Right ventricle myocardium superior (tissue), 1 donor: ENCODE measurements around the gene LHX3. TPM values are rescaled to one million over a fixed set of nuclear protein-coding genes. Genes with fewer than 3 reads are reported as not detected.

ENCODE experiments used
- ATAC-seq: fragments of 200-7000 bp; cut with Tn5 transposase; one replicate; pipeline ENCODE4 v1.9.1; 2020; ENCODE audit warnings: mild to moderate bottlenecking; ENCODE audit not compliant: poor library complexity
- DNase-seq: peaks from one replicate; pipeline ENCODE4 v3.0.0-alpha.2; 2020
- intact Hi-C: fragments of 100-400 bp; cut with DNase I; formaldehyde crosslinking; loops from one replicate; pipeline ENCODE4 v1.11.2; 2022
- total RNA-seq: library from RNA; stranded (reverse); fragmentation: NEBNext Ultra II Directional; extraction: Animal tissue kit (Norgen Biotek cat#: 25700); gene quantifications from one replicate; pipeline ENCODE4 v1.2.1, GENCODE V29; 2021
- donor health status: DM: no; HTN: yes; CAD: no; lungs with severe emphysema.

The LHX3 gene
- total RNA-seq, 1 donor from 2014 or later = not detected

DNA sequence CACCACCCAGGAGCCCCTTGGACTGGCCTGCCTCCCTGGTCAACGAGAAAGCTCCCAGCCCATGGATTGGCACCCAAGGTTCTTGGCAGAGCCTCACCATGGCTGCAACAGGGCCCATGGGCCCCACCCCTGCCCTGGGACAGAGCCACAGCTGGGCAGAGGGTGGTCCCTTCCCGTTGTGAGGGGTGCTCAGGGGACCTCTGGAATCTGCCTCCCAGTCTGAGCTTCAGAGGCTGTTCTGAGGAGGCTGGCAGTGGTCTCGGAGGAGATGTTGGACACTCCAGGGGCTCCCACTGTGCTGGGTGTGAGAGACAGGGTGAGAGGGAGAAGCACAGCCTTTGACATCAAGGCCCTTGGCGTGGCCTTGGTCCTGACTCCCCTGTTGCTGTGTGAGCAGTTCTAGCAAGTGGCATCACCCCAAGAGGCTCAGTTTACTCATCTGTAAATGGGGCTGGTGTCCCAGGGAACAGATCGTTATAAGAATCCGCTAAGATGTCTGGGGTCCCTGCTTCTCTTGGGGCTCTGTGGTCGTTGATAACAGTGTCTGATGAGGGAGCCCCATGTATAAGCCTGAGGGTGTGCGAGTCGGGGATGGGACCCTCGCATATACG lies 33.0 kb downstream of the LHX3 start:
- DNase-seq (peak; percentile 22), ATAC-seq (no peak)

DNA sequence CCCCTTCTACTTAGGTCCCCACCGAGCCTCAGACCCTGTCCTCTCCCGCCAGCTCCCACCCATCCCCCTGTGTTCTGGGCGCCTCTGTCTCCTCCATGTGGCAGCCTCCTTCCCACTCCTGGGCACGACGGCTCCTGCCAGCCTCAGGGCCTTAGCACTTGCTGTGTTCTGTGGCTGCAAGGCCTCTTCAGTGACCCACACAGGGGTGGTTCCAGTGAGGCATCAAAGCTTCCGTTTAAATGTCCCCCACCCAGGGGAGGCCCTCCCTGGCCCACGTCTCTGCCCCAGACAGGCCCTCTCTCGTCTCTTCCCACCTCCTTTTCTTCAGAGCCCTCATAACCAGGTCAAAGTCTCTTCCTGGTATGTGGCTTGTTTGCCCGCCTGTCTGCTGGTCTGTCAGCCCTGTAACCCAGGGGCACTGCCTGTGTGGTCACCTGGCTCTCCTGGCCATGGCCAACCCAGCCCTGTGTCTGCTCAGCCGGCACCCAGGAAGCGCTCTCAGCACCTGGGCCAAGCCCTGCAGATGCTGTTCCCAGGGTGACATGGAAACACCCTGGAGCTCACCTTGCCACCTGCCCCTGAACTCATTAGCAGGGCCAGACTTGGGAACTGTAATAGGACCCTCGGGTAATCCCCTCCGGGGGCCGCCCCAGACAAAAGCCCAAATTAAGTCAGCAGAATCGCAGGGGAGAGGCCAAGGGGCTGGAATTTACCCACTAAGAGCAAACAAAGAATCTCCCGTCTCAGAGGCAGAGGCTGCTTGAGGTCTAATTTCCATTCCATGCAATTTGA lies 33.7 kb downstream of the LHX3 start:
- DNase-seq (peak; percentile 13), ATAC-seq (no peak)
- intact Hi-C loops = no loop called here

More for the DNA sequence above, 33.0 kb downstream of the LHX3 start:
- intact Hi-C loops = no loop called here

DNA sequence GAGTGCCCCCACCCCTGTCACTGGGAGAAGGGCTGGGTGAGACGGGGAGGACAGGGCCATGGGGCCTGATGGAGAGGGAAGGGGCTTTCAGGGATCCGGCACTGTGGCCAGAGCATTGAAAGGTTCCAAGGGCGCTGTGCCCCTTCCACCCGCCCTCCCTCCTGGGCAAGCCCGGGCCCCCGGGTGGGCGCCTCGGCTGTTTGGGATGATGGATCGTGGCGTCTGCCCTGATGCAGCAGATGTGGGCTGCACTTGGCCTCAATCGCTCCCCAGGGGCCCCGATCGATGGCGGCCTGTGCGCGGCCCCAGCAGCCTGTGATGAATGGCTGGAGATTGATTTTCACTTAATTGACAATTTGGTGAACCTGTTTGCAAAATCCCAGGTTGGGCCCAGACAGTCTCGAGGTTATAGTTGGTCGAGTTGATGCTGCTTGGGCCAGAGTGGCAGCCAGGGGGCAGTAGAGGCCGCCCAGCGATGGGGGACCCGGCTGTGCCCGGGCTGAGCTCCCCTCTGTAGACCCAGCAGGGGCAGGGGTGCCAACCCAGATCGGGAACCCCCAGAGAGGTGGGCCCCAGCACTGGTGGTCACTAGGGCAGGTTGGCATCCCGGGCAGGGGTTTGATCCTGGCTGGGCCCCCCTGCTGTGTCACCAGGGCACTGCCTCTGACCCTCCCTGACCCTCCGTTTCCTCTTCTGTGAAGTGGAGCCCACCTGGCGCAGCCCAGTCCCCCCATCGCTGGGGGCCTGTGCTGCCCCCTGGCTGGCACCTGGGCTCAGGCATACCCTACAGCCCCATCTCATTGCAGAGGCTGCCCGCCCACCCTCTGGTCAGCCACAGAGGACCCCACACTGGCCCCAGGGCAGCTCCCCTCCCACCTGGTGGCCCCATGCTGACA lies 34.7 kb downstream of the LHX3 start:
- intact Hi-C loops = no loop called here
- ATAC-seq (peak; percentile 75), DNase-seq (peak; percentile 40)

DNA sequence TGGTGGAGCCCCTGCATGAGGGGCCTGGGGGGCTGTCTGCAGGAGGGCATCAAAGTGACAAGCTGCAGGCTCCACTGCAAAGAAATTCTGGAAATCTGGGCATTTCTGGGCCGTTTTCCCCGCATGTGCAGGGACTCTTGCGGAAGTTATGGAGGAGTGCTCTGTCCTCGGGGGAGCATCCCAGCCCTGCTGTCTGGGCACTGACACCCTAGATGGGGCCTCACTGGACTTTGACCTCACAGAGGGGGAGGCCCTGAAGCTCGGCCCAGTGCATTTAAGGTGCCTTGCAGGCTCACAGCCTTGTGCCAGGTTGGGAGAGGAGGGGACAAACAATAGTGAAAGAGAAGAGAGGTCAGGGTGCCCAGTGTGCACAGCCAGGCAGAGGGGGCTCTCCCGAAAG lies 35.4 kb downstream of the LHX3 start:
- intact Hi-C loops = loop anchor here (2.0 kb wide), 1 partner anchor 115 kb away; no protein-coding TSS in a partner anchor
- peak; percentile 13 for DNase-seq
- ATAC-seq = no peak

DNA sequence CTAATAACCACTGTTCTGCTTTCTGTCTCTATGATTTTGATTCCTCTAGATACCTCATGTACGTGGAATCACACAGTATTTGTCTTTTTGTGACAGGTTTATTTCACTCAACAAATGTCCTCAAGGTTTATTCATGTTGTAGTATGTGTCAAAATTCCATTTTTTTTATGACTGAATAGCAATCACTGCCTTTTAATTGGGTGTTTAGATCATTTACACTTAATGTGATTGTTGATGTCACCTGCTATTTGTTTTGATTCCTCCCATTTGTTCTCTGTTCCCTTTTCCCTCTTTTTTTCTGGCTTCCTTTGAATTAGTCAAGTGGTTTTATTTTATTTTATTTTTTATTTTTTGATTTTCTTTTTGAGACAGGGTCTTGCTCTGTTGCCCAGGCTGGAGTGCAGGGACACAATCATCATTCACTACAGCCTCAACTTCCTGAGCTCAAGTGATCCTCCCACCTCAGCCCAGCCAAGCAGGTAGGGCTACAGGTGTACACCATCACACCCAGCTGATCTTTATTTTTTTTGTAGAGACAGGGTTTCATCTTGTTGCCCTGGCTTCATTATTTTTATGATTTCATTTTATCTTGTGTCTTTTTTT lies 41.6 kb downstream of the LHX3 start:
- intact Hi-C loops = no loop called here
- no peak for DNase-seq
- ATAC-seq = no peak

DNA sequence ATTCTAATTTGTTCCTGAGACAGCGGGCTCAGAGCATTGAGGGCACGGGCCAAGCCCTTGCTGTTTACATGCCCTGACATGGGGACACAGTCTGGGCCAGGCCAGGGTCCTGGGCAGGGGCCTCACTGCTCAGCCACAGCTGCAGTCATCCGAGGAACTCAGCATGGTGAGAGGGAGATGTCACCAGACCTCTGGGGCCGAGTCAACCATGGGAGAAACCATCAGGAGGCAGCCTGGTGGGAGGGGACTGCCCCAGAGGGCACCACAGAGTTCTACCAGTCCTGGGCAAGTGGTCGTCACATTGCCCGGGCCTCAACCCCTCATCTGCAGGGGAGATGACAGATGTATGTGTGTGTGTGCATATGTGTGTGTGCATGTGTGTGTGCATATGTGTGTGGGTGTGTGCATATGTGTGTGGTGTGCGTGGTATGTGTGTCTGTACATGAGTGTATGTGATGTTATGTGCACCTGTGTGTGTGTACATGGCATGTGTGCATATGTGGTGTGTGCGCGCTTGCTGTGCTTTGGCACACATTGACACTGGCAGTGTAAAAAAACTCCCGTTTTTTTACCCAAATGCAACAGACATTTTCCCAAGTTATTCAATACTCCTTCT lies 43.8 kb downstream of the LHX3 start:
- ATAC-seq (no peak), DNase-seq (peak; percentile 21)
- intact Hi-C loops = no loop called here

DNA sequence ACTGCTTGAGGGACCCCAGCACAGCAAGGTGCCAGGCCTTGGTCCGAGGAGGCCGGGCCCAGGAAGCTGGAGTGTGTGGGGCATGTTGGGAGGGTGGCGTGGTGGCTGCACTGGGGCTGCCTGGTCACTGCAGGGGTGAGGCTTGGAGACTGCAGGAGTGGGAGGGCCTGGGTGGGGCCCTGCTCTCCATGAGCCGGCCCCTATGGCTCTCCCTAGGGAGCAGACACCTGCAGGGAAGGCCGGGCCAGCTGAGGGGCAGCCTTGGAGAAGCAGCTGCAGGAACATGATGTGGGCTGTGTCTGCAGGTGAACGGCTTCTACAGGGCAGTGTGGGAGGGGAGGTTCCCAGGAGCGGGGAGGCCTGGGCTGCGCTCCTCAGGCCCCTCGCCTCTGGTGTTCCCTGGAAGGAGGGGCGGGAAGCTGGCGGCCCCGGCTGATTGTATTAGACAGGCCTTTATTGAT lies 44.5 kb downstream of the LHX3 start:
- ATAC-seq = no peak
- intact Hi-C loops = no loop called here
- peak; percentile 31 for DNase-seq

DNA sequence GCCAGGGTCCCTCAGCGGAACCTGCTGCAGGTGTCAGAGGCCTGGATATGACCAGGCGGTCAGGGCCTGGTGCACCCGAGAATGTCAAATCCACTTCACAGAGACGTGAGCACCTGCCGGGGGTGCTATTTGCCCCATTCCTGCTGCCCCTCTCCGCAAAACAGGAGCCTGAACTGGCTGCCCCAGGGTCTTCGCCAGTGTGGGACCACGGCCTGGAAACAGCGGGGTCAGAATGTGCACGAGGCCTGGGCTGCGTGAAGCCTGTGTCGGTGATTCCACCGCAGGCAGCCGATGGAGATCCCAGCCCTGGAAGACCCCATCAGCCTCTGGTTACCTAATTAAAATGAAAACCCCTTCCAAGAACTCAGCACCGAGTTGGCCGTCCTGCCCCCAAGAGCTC lies 45.1 kb downstream of the LHX3 start:
- intact Hi-C loops = no loop called here
- ATAC-seq = no peak
- DNase-seq = peak; percentile 12

DNA sequence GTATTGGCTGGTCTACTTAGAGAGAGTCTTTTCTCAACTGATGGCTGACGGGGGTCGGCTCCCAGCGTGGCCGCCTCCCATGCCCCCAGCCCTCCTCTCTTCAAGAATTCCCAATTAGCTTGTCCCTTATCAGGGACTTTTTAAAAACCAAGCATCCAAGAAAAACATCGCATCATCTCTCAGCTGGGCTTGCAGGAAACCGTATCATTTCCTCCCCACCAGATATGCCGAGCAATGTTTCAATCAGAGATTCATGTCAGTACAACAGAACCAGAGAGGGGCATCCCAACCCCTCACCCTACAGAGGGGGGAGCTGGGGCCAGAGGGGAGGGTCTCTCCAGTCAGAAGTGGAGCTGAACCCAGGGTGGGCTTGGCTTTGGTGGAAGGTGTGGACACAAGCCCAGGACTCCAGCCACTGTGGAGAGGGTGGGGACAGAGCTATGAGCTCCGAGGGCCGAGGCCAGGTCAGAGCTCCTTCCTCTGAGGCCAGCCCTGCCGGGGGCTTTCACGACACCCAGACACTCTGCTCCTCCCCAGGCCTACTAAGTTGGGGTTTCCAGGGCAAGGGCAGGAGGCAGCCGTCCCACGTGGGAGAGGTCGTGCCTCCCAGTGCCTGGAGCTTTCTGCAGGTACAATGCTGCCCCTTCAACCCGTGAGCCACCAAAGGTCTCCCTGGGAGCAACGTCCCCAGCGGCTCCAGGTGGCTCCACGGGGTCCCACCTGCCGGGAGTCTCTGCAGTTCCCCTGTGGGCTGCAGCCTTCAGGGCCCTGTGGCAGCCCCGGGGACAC lies 47.3 kb downstream of the LHX3 start:
- DNase-seq (peak; percentile 14), ATAC-seq (no peak)
- intact Hi-C loops = no loop called here

DNA sequence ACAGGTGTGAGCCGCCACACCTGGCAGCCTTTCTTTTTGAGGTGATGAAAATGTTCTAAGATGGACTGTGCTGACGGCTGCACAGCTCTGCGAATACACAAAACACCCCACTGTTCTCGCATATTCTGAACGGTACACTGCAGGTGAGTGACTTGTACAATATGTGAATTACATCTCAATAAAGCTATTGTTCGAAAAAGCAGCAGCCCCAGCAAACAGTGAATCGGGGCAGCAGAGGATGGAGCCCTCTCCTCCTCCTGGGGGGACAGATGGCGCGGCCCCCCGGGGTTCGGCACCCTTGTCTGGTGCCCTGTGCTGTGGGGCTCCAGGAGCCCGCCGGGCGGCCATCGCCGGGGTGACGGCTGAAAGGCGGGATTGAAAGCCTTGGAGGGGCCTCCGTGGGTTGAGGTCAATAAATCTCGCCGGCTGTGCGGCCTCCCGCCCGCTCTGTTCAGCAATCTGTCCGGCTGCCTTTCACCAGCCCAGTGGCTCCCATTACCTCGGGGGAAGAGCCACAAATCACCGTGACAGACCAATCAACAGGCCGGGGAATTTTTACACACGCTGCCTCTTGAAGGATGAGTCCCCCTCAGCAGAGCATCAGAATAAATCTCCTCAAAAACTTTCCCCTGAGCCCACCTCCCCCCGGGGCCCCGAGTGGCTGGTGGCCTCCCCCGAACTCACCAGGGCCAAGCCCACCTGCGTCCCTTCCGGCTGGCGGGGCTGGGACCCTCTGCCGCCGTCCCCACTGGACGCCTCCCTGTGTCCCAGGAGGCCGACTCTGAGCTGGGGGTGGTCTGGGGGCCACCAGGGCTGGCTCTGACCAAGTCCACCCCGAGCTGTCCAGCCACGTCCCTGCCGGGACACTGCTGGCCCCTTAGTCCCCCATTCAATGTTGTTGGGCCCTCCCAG lies 48.5 kb downstream of the LHX3 start:
- intact Hi-C loops = no loop called here
- DNase-seq = peak; percentile 27
- no peak for ATAC-seq

DNA sequence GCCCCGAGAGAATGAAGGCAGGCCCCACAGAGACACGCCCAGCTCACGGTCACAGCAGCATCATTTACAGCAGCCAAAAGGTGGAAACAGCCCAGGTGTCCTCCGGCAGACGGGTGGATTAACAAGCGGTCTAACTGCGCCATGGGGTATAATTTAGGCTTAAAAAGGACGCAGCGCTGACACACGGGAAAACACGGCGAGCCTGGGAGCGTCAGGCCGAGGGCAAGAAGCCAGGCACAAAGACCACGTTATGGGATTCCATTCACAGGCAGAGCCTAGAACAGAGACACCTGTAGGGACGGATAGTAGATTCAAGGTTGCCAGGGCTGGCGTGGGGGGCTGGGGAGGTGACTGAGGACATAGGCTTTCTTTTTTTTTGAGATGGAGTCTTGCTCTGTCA lies 49.4 kb downstream of the LHX3 start:
- ATAC-seq = no peak
- peak; percentile 17 for DNase-seq
- intact Hi-C loops = no loop called here

DNA sequence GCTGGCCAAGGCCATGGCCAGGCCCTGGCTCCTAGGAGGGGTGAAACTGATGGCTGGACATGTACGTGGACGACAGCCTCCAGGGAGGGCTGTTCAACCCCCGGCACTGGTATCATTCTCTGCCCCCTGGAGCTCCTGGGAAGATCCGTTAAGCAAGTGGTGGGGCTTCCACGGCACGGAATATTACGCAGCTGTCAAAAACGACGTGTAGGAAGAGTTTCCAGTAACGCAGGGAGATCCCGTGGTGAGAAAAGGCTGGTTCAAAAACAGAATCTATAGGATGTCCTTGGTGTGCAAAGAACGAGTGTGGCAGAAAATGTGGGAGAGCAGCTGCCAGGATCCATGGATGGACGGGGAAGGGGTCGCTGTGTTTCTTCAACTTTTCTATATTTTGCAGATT lies 50.0 kb downstream of the LHX3 start:
- intact Hi-C loops = no loop called here
- no peak for ATAC-seq
- no peak for DNase-seq

DNA sequence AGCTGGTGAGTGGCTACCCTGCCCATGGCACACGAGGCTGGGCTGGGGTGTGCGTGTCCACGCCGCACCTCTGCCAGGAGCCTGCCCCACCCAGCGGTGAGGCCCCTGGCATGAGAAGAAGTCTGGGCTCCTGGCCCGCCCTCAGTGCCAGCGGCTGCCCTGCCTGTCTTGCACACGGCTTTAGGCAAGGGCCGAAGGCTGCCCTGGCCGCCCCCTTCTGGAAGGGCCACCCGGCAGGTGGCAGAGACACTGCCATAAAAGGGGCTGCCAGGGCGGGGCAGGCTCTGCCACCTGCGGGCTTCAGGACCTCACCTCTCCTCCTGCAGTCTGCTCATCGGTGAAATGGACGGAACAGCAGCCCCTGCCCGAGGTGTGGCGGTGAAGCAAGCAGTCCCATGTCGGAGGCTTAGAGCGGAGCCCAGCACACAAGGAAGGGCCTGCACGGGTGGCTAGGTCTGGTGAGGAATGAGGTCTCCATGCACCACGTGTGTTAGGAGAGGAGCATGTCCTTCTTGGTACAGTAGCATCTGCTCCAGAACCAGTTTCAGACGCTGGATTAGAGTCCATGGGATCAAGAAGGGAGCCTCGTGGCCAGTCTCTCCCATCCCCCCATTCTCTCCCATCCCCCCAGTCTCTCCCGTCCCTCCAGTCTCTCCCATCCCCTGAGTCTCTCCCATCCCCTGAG lies 51.4 kb downstream of the LHX3 start:
- ATAC-seq (no peak), DNase-seq (peak; percentile 30)

DNA sequence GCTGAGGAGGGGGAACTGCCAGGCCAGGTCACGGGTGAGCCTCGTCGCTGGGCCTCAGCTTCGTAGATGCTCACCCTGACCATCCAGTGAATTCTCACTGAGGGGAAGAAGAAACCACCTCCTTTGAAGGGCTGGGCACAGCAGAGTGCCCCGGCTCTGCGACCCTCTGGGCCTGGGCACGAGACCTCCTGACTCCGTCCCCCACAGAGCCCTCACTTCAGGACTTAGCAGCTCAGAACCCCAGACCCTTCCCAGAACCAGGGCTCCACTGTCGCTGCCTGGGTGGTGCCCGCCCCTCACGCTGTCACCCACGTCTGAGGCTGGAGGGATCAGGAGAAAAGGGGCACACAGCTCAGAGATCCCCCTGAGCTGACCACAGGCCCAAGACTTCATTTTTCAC lies 52.0 kb downstream of the LHX3 start:
- DNase-seq (peak; percentile 29), ATAC-seq (no peak)
- intact Hi-C loops = no loop called here

More for the DNA sequence above, 51.4 kb downstream of the LHX3 start:
- intact Hi-C loops = no loop called here

DNA sequence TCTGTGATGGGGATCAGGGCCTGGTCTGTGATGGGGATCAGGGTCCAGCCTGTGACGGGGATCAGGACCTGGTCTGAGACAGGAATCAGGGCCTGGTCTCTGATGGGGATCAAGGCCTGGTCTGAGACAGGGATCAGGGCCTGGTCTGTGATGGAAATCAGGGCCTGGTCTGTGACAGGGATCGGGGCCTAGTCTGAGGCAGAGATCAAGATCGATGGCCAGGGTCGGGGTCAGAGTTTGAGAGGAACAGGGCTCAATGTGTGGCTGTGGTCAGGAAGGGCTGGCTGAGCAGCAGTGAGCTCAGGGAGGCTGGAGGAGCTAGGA lies 52.4 kb downstream of the LHX3 start:
- ATAC-seq (no peak), DNase-seq (no peak)

DNA sequence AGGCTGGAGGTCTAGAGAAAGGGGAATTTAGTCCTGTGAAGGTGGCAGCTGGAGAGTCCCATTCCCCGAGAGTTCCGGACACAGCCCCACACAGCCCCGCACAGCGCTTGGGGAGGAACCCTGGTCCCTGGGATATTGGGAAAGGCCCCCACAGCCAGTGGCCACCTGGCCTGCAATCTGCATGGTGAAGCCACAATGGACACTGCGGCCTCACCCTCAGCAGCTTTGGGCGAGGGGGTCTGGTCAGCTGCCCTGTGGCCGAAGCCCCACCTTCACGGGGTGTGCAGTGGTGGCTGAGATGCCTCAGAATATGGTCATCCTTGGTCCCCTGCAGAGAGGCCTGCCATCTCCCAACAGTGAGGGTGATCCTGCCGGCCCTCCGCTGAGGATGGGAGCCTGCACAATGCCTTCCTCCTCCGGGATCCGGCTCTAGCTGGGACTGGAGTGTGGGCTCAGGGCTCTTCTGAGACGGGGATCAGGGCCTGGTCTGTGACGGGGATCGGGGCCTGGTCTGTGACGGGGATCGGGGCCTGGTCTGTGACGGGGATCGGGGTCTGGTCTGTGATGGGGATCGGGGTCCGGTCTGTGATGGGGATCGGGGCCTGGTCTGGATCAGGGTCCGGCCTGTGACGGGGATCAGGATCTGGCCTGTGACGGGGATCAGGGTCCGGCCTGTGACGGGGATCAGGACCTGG lies 52.9 kb downstream of the LHX3 start:
- DNase-seq (peak; percentile 8), ATAC-seq (no peak)
- intact Hi-C loops = no loop called here

More for the DNA sequence above, 52.4 kb downstream of the LHX3 start:
- intact Hi-C loops = no loop called here
